CD4-positive, CD25-positive, alpha-beta regulatory T cell (primary cell): ENCODE results near the gene PLEKHB1. TPM values are rescaled to one million over a fixed set of nuclear protein-coding genes. Genes with fewer than 3 reads are reported as not detected.
A peak's percentile ranks its signal among the peaks of the same experiment; 100 is the strongest.

Source experiments
- ATAC-seq, 2 donors: fragments of 150-1000 bp; cut with Tn5 transposase; one replicate each; pipeline ENCODE4 v1.10.0; 2021; ENCODE audit warnings: low read depth in 2 of 2, moderate number of reproducible peaks in 2 of 2, moderate library complexity in 1 of 2
- DNase-seq, 3 donors: peaks; one replicate each; pipeline versions ENCODE4 v3.0.0 to v3.0.0-alpha.2; 2012 to 2022; ENCODE audit warnings: mixed read lengths in 1 of 3
- H3K27ac ChIP-seq: one replicate; pipeline ENCODE4 v1.7.0; 2013; ENCODE audit warnings: mild to moderate bottlenecking, low read length; ENCODE audit not compliant: insufficient read depth, poor library complexity, severe bottlenecking
- H3K27me3 ChIP-seq: one replicate; pipeline ENCODE4 v1.7.0; 2013; ENCODE audit warnings: low read length; ENCODE audit not compliant: control insufficient read depth, insufficient read depth
- H3K36me3 ChIP-seq: one replicate; pipeline ENCODE4 v1.7.0; 2013; ENCODE audit warnings: mild to moderate bottlenecking, low read length, moderate library complexity; ENCODE audit not compliant: control insufficient read depth, insufficient read depth
- H3K4me1 ChIP-seq: 2 replicates; pipeline ENCODE4 v1.7.0; 2013; ENCODE audit warnings: mild to moderate bottlenecking, low read length; ENCODE audit not compliant: insufficient read depth, control insufficient read depth, poor library complexity, severe bottlenecking
- H3K4me3 ChIP-seq: one replicate; pipeline ENCODE4 v1.7.0; 2013; ENCODE audit warnings: low read depth, mild to moderate bottlenecking, low read length, moderate library complexity
- H3K9me3 ChIP-seq, 2 experiments: 1 replicate in 1 of 2; 2 replicates in 1 of 2; pipeline ENCODE4 v1.7.0; 2013; ENCODE audit warnings: low read length in 2 of 2, mild to moderate bottlenecking in 1 of 2, moderate library complexity in 1 of 2; ENCODE audit not compliant: control insufficient read depth in 2 of 2
- H3K27ac Mint-ChIP-seq, 3 donors: one replicate each; pipeline ENCODE4 v1.8.0; 2020 to 2022; ENCODE audit warnings: mild to moderate bottlenecking in 3 of 3, mixed read lengths in 3 of 3, moderate library complexity in 2 of 3
- H3K27me3 Mint-ChIP-seq: one replicate; pipeline ENCODE4 v1.8.0; 2022; ENCODE audit warnings: mild to moderate bottlenecking, mixed read lengths
- H3K36me3 Mint-ChIP-seq: one replicate; pipeline ENCODE4 v1.8.0; 2020; ENCODE audit warnings: mixed read lengths
- H3K4me1 Mint-ChIP-seq, 4 donors: one replicate each; pipeline ENCODE4 v1.8.0; 2020 to 2022; ENCODE audit warnings: mixed read lengths in 4 of 4, mild to moderate bottlenecking in 1 of 4
- H3K4me3 Mint-ChIP-seq, 4 donors: one replicate each; pipeline ENCODE4 v1.8.0; 2020 to 2022; ENCODE audit warnings: mild to moderate bottlenecking in 4 of 4, mixed read lengths in 4 of 4, moderate library complexity in 3 of 4
- H3K9me3 Mint-ChIP-seq, 7 donors: one replicate each; pipeline ENCODE4 v1.8.0; 2020 to 2022; ENCODE audit warnings: mixed read lengths in 7 of 7, mild to moderate bottlenecking in 3 of 7, moderate library complexity in 2 of 7
- polyA plus RNA-seq, 4 donors: library from polyadenylated mRNA; unstranded; fragments of 300-500 nt; fragmentation: Illumina TruSeq; gene quantifications; one replicate each; pipeline ENCODE4 v1.2.3, GENCODE V29; 2021
- total RNA-seq: library from RNA; stranded (reverse); gene quantifications from one replicate; pipeline ENCODE4 v1.2.3, GENCODE V29; 2022

Gene PLEKHB1
- total and polyA plus RNA-seq, 5 donors from 2014 or later = 21.3 to 88.0 (median 65.5) TPM

DNA sequence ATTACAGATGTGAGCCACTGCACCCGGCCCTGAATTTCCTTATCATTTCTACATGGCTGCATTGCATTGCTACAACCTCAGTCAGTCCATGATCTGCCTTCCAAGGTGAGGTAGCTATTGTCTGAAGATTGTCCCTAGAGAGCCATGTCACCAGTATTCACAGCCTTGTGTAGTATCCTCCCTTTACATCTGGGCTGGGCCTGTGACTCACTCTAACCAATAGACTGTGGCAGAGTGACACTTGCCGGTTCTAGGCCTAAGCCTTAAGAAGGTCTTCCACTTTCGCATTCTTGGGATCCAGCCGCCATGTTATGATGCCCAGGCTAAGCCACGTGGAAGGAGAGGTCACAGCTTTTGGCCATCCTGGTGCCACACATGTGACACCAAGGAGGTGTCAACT is 10.1 kb upstream of the PLEKHB1 start:
- Mint-ChIP-seq H3K36me3 (no peaks in the 10 kb centered on the region), H3K4me3 (no peak overlapping the region), H3K4me1 (peaks cover 0 to 21% (median 7%) of the 10 kb centered on the region in 4 donors), H3K27me3 (peaks cover 5% of the 10 kb centered on the region), H3K9me3 (peaks cover 0 to 4% (median 0%) of the 10 kb centered on the region in 7 donors), H3K27ac (peak overlapping the region in 1 of 3 donors; percentile 78)
- Histone ChIP-seq H3K4me3 (no peak overlapping the region), H3K27ac (no peak overlapping the region), H3K36me3 (no peaks in the 10 kb centered on the region), H3K27me3 (peaks cover 3% of the 10 kb centered on the region), H3K9me3 (no peaks in the 10 kb centered on the region), H3K4me1 (no peaks in the 10 kb centered on the region)
- no peak for ATAC-seq
- DNase-seq = no peak

DNA sequence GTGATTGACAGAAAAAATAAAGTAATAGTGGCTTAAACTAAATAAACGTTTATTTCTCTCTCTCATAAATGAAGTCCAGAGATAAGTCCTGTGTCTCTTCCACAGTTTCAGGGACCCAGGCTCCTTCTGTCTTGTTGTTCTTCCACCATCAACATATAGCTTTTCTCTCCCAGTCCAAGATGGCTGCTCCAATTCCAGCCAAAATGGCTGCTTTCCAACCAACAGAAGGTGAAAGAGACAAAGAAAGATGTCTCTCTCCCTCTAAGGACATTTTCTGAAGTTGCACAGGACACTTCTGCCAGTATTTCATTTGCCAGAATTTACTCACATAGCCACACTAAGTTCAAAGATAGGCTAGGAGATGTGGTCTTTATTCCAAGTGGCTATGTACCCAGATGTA is 9.4 kb upstream of the PLEKHB1 start:
- Mint-ChIP-seq H3K4me1 (peaks cover 0 to 21% (median 7%) of the 10 kb centered on the region in 4 donors), H3K27ac (peak overlapping the region in 1 of 3 donors; percentile 78), H3K27me3 (peaks cover 7% of the 10 kb centered on the region), H3K36me3 (no peaks in the 10 kb centered on the region), H3K9me3 (peaks cover 0 to 4% (median 0%) of the 10 kb centered on the region in 7 donors), H3K4me3 (no peak overlapping the region)
- no peak overlapping the region for H3K27ac ChIP-seq
- no peak for DNase-seq
- no peaks in the 10 kb centered on the region for H3K4me1 ChIP-seq
- no peak overlapping the region for H3K4me3 ChIP-seq
- H3K36me3 ChIP-seq = no peaks in the 10 kb centered on the region
- H3K9me3 ChIP-seq = no peaks in the 10 kb centered on the region
- peaks cover 3% of the 10 kb centered on the region for H3K27me3 ChIP-seq
- ATAC-seq = no peak

DNA sequence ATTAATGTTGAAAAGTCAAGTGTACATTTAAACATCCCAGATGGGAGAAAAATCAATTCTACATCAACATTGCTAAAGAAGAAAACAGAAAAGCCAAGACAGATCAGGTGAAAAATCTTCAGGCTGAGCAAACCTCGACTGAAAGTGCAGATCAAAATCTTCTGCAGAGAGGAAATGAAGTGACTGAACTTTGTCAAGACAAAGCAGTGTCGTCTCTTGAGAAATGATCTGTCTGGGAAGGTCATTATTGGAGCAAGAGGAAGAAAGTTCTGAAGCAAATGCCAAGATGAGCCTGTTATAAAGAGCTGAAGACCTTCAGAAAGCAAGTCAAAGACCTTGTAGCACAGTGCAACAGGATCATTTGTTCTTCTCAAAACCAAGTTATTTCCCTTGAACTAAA is 5.8 kb upstream of the PLEKHB1 start:
- Mint-ChIP-seq H3K4me3 (no peak overlapping the region), H3K9me3 (peaks cover 0 to 2% (median 0%) of the 10 kb centered on the region in 7 donors), H3K27me3 (peaks cover 6% of the 10 kb centered on the region), H3K27ac (no peak overlapping the region), H3K4me1 (peaks cover 0 to 12% (median 5%) of the 10 kb centered on the region in 4 donors), H3K36me3 (no peaks in the 10 kb centered on the region)
- Histone ChIP-seq H3K27me3 (peaks cover 3% of the 10 kb centered on the region), H3K4me1 (no peaks in the 10 kb centered on the region), H3K27ac (no peak overlapping the region), H3K9me3 (no peaks in the 10 kb centered on the region), H3K36me3 (no peaks in the 10 kb centered on the region), H3K4me3 (no peak overlapping the region)
- ATAC-seq (no peak), DNase-seq (no peak)

GRCh38 chr11:73641668-73642067 is 4.7 kb upstream of the PLEKHB1 start:
- H3K4me1 ChIP-seq = no peaks in the 10 kb centered on the region
- no peak for ATAC-seq
- Mint-ChIP-seq H3K27ac (no peak overlapping the region), H3K27me3 (peaks cover 4% of the 10 kb centered on the region), H3K4me3 (no peak overlapping the region), H3K9me3 (peaks cover 0 to 2% (median 0%) of the 10 kb centered on the region in 7 donors), H3K36me3 (no peaks in the 10 kb centered on the region), H3K4me1 (peaks cover 0 to 16% (median 6%) of the 10 kb centered on the region in 4 donors)
- peaks cover 3% of the 10 kb centered on the region for H3K27me3 ChIP-seq
- no peak overlapping the region for H3K4me3 ChIP-seq
- H3K36me3 ChIP-seq = no peaks in the 10 kb centered on the region
- H3K9me3 ChIP-seq = no peaks in the 10 kb centered on the region
- DNase-seq = no peak
- no peak overlapping the region for H3K27ac ChIP-seq

DNA sequence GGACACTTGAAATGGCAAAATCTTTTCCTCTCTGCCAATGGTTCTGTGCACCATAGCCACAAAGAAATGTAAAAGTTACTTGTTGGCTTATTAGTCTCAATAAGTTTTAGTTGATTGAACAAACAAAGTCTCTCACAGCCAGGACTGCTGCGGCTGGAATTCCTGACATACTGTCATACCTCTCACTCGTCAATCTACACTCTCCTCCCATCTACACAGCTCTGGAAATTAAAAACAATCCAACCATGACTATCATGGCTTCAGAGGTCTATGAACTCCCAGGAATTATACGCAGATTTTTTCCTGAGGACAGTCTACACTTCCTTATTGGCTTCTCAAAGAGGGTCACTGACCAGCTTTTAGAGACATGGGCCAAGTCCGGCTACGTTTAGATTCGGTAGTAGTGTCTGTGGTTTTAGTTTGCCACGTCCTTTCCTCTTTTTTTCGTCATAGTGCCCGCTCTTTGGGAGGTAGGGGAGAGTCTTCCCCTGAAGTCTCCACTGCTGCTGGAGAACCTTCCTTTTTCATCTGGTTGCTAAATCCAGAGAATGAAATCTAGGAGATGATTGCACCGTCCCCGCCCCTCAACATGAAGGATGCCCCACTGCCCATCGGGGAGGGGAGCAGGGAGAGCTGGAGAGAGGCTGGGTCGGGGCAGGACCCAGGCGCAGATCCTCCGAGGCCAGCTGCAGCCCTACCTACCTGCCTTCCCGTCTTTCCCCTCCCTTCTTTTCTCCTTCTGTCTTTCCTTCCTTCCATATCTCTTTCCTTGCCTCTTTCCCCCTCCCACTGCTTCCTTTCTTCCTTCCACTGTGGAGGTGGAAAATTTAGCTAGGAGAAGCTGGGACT is 1.0 kb upstream of the PLEKHB1 start:
- peaks cover 14% of the 10 kb centered on the region for H3K4me1 ChIP-seq
- no peak overlapping the region for H3K4me3 Mint-ChIP-seq

GRCh38 chr11:73647459-73648100 is 1.2 kb downstream of the PLEKHB1 start:
- H3K4me3 Mint-ChIP-seq = peak overlapping the region; percentile 43 to 92 (median 84)
- Histone ChIP-seq H3K9me3 (no peaks in the 10 kb centered on the region), H3K27me3 (no peaks in the 10 kb centered on the region), H3K4me3 (peak overlapping the region; percentile 69), H3K4me1 (peaks cover 14% of the 10 kb centered on the region), H3K27ac (peak overlapping the region; percentile 30), H3K36me3 (peaks cover 3% of the 10 kb centered on the region)
- H3K9me3 Mint-ChIP-seq = no peaks in the 10 kb centered on the region
- H3K4me1 Mint-ChIP-seq = peaks cover 0 to 34% (median 16%) of the 10 kb centered on the region in 4 donors
- no peaks in the 10 kb centered on the region for H3K27me3 Mint-ChIP-seq
- H3K36me3 Mint-ChIP-seq = peaks cover 8% of the 10 kb centered on the region
- DNase-seq = peak; percentile 86 to 95 (median 92)
- H3K27ac Mint-ChIP-seq = peak overlapping the region; percentile 91 to 97 (median 93)
- ATAC-seq = peak; percentile 98

More for the DNA sequence above, 1.0 kb upstream of the PLEKHB1 start:
- peaks cover 4% of the 10 kb centered on the region for H3K27me3 Mint-ChIP-seq
- H3K36me3 Mint-ChIP-seq = no peaks in the 10 kb centered on the region
- no peaks in the 10 kb centered on the region for H3K9me3 ChIP-seq
- peak overlapping the region in 2 of 3 donors; percentile 29 to 62 for H3K27ac Mint-ChIP-seq
- peaks cover 0 to 39% (median 19%) of the 10 kb centered on the region in 4 donors for H3K4me1 Mint-ChIP-seq
- no peaks in the 10 kb centered on the region for H3K36me3 ChIP-seq
- no peak for DNase-seq
- H3K4me3 ChIP-seq = no peak overlapping the region
- no peak for ATAC-seq
- no peak overlapping the region for H3K27ac ChIP-seq
- H3K9me3 Mint-ChIP-seq = no peaks in the 10 kb centered on the region
- H3K27me3 ChIP-seq = peaks cover 3% of the 10 kb centered on the region

- Histone ChIP-seq H3K9me3 (no peaks in the 10 kb centered on the region), H3K27ac (no peak overlapping the region), H3K4me1 (peaks cover 14% of the 10 kb centered on the region), H3K36me3 (peaks cover 3% of the 10 kb centered on the region), H3K27me3 (no peaks in the 10 kb centered on the region), H3K4me3 (peak overlapping the region; percentile 69)
- H3K9me3 Mint-ChIP-seq = no peaks in the 10 kb centered on the region
- H3K4me3 Mint-ChIP-seq = peak overlapping the region; percentile 19 to 92 (median 66)
- ATAC-seq (no peak), DNase-seq (no peak)
- peak overlapping the region; percentile 9 to 97 (median 91) for H3K27ac Mint-ChIP-seq
- H3K4me1 Mint-ChIP-seq = peaks cover 0 to 34% (median 16%) of the 10 kb centered on the region in 4 donors
- H3K27me3 Mint-ChIP-seq = no peaks in the 10 kb centered on the region
- H3K36me3 Mint-ChIP-seq = peaks cover 13% of the 10 kb centered on the region
Observed at GRCh38 chr11:73648121-73648520, 1.7 kb downstream of the PLEKHB1 start.
